ENCODE results near the gene CNTN4. TPM values are rescaled to one million over a fixed set of nuclear protein-coding genes. Genes with fewer than 3 reads are reported as not detected.

CNTN4 gene
- total and polyA plus RNA-seq, 2 of the 8 experiments (the other 6 are each of a cell fraction or from before 2014, with no cell fraction given) = 0.41 to 2.2 TPM

DNA sequence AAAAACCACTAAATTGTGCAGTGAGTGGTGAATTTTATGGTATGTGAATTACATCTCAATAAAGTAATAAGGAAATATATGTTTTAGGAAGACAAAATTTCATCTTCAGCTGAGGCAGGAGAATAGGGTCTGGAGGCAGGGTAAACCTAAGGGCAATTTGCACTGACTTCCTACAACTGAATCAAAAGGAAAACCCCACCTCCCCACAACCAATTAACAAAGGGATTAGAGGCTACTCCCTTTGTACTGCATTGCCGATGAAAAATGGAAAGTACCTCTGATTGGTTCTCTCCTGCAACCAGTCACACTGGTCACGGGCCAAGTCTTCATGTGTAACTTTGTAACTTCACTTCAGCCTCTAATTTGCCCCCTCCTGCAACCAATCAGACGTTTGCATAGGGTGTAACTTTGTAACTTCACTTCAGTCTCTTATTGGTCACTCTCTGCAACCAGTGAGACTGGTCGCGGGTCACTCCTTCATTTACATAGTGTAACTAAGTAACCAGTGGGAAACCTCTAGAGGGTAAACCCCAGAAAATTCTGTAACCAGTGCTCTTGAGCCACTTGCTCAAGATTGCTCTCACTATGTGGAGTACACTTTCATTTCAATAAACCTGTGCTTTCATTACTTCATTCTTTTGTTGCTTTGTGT lies 244.5 kb downstream of the CNTN4 start:
- Histone ChIP-seq H3K4me2 (ENCODE audit: insufficient read depth in 1 of 2, low read depth in 2 of 2, low read length in 2 of 2) (no peak overlapping the region), H3K23me2 (ENCODE audit: low read depth, low read length) (no peaks in the 10 kb centered on the region), H2AK5ac (ENCODE audit: low read depth, low read length) (no peak overlapping the region), H2AFZ (ENCODE audit: low read length) (no peak overlapping the region), H3K79me2 (ENCODE audit: control insufficient read depth in 1 of 2, insufficient read depth in 2 of 2, low read length in 2 of 2) (no peaks in the 10 kb centered on the region), H2BK20ac (ENCODE audit: low read length) (no peak overlapping the region), H3K18ac (ENCODE audit: extremely low read depth, low read length) (no peak overlapping the region), H2BK15ac (ENCODE audit: low read length) (no peak overlapping the region), H3K27me3 (replicated peaks in 1 of 4; ENCODE audit: control insufficient read depth in 3 of 4, extremely low read depth in 1 of 4, insufficient read depth in 3 of 4, low read length in 3 of 4) (no peaks in the 10 kb centered on the region), H4K20me1 (replicated peaks in 1 of 2; ENCODE audit: control insufficient read depth in 1 of 2, insufficient read depth in 2 of 2, low read length in 2 of 2) (no peaks in the 10 kb centered on the region), H3K14ac (ENCODE audit: insufficient read length) (no peak overlapping the region), H4K8ac (ENCODE audit: extremely low read depth, insufficient read depth, low read length) (no peak overlapping the region), H3K9ac (replicated peaks in 1 of 4; ENCODE audit: extremely low read depth in 1 of 4, low read depth in 3 of 4, low read length in 3 of 4) (no peak overlapping the region), H3K9me3 (ENCODE audit: insufficient read depth in 2 of 2, low read depth in 1 of 2, low read length in 1 of 2) (no peaks in the 10 kb centered on the region), H3K79me1 (ENCODE audit: low read depth, low read length) (no peaks in the 10 kb centered on the region), H3K4me3 (ENCODE audit: extremely low read depth in 1 of 4, insufficient read depth in 2 of 4, low read depth in 3 of 4, low read length in 4 of 4) (no peak overlapping the region), H2BK12ac (ENCODE audit: low read depth, low read length) (no peak overlapping the region), H4K5ac (ENCODE audit: insufficient read length, low read depth, low read length) (no peak overlapping the region), H3K4me1 (replicated peaks in 1 of 4; ENCODE audit: control insufficient read depth in 3 of 4, insufficient read depth in 4 of 4, low read length in 3 of 4) (no peaks in the 10 kb centered on the region), H3K36me3 (ENCODE audit: control insufficient read depth in 2 of 4, insufficient read depth in 4 of 4, low read length in 3 of 4) (no peaks in the 10 kb centered on the region), H2BK120ac (replicated peaks; ENCODE audit: low read depth, low read length) (no peak overlapping the region), H2BK5ac (ENCODE audit: low read depth, low read length) (no peak overlapping the region), H3K27ac (ENCODE audit: low read depth, low read length) (no peak overlapping the region), H3K23ac (ENCODE audit: insufficient read length) (no peak overlapping the region), H3K4ac (replicated peaks; ENCODE audit: insufficient read length, low read depth, low read length) (no peak overlapping the region), H4K91ac (replicated peaks; ENCODE audit: insufficient read length, low read length) (no peak overlapping the region), H3K56ac (replicated peaks; ENCODE audit: insufficient read length, low read depth, low read length) (no peak overlapping the region)
- WGBS, 2 experiments (ENCODE audit: extremely low coverage in 1 of 2, insufficient coverage in 1 of 2, insufficient read length in 1 of 2, insufficient replicate concordance in 2 of 2, low coverage in 1 of 2, low lambda C conversion rate in 2 of 2, missing lambda C conversion rate in 1 of 2) = 93% methylated on average over 5 of the region's 5 CpGs; no CpG with 5 or more reads in 1 of the 2 experiments
- POLR2A ChIA-PET (ENCODE audit: partially characterized antibody) = no interaction called here
- CTCF ChIA-PET (ENCODE audit: partially characterized antibody) = no interaction called here
- DNase-seq (ENCODE audit: low read depth in 1 of 2, low spot score in 2 of 2) (no peak), FAIRE-seq (no peak)
- no peak for TF ChIP-seq CREB1 (IDR thresholded peaks at IDR 0.05)
- no peak for TF ChIP-seq SIN3A (conservative IDR thresholded peaks at IDR 0.05 in 1 of 2, IDR thresholded peaks at IDR 0.05 in 1 of 2; ENCODE audit: low read depth in 1 of 2, low read length in 2 of 2)
- no peak for TF ChIP-seq TBP (IDR thresholded peaks at IDR 0.05; ENCODE audit: low read depth, low read length)
